CD4-positive, alpha-beta memory T cell (primary cell): Measurements from ENCODE around the gene CNOT6L. TPM values are rescaled to one million over a fixed set of nuclear protein-coding genes. Genes with fewer than 3 reads are reported as not detected.

Experiments used
- CTCF ChIA-PET: fragments of 350-600 bp; sonication (Branson Sonifier 250); formaldehyde crosslinking; loops from one replicate; lab custom pipeline; 2021; ENCODE audit warnings: inconsistent platforms; ENCODE audit not compliant: partially characterized antibody; lab: Charles Lee
- POLR2A ChIA-PET: fragments of 350-600 bp; sonication (Branson Sonifier 250); formaldehyde crosslinking; loops from one replicate; lab custom pipeline; 2021; ENCODE audit not compliant: partially characterized antibody; lab: Charles Lee
- DNase-seq, 5 donors: peaks; one replicate each; pipeline versions ENCODE4 v3.0.0 to v3.0.0-alpha.2; 2020 to 2022; ENCODE audit warnings: mixed read lengths in 1 of 5
- H3K27ac ChIP-seq: one replicate; pipeline ENCODE4 v1.7.0; 2013; ENCODE audit warnings: low read depth, low read length
- H3K27me3 ChIP-seq: 2 replicates; pipeline ENCODE4 v1.7.0; 2013; ENCODE audit warnings: mild to moderate bottlenecking, low read length, moderate library complexity; ENCODE audit not compliant: insufficient read depth
- H3K36me3 ChIP-seq: 2 replicates; pipeline ENCODE4 v1.7.0; 2013; ENCODE audit warnings: mild to moderate bottlenecking, low read length, moderate library complexity; ENCODE audit not compliant: insufficient read depth
- H3K4me1 ChIP-seq: 2 replicates; pipeline ENCODE4 v1.7.0; 2013; ENCODE audit warnings: mild to moderate bottlenecking, low read length, moderate library complexity; ENCODE audit not compliant: insufficient read depth
- H3K4me3 ChIP-seq, 2 donors: one replicate each; pipeline ENCODE4 v1.7.0; 2013; ENCODE audit warnings: low read length in 2 of 2, mild to moderate bottlenecking in 1 of 2
- H3K9me3 ChIP-seq, 2 donors: one replicate each; pipeline ENCODE4 v1.7.0; 2013; ENCODE audit warnings: low read length in 2 of 2, control low read depth in 1 of 2; ENCODE audit not compliant: control insufficient read depth in 1 of 2
- H3K27ac Mint-ChIP-seq, 7 donors: one replicate each; pipeline ENCODE4 v1.8.0; 2020 to 2021; ENCODE audit warnings: mixed read lengths in 7 of 7, mild to moderate bottlenecking in 6 of 7, inconsistent platforms in 3 of 7, moderate library complexity in 3 of 7
- H3K27me3 Mint-ChIP-seq, 2 donors: one replicate each; pipeline ENCODE4 v1.8.0; 2020 to 2021; ENCODE audit warnings: mixed read lengths in 2 of 2
- H3K36me3 Mint-ChIP-seq, 2 donors: one replicate each; pipeline ENCODE4 v1.8.0; 2020 to 2021; ENCODE audit warnings: mixed read lengths in 2 of 2, inconsistent platforms in 1 of 2, mild to moderate bottlenecking in 1 of 2
- H3K4me1 Mint-ChIP-seq, 4 donors: one replicate each; pipeline ENCODE4 v1.8.0; 2020 to 2021; ENCODE audit warnings: mixed read lengths in 4 of 4, mild to moderate bottlenecking in 1 of 4
- H3K4me3 Mint-ChIP-seq, 8 donors: one replicate each; pipeline ENCODE4 v1.8.0; 2020 to 2021; ENCODE audit warnings: mixed read lengths in 8 of 8, mild to moderate bottlenecking in 7 of 8, moderate library complexity in 6 of 8, inconsistent platforms in 3 of 8
- H3K9me3 Mint-ChIP-seq, 8 donors: one replicate each; pipeline ENCODE4 v1.8.0; 2020 to 2021; ENCODE audit warnings: mixed read lengths in 8 of 8, mild to moderate bottlenecking in 5 of 8, inconsistent platforms in 3 of 8, moderate library complexity in 1 of 8
- intact Hi-C: fragments of 100-400 bp; cut with micrococcal nuclease; formaldehyde crosslinking; loops from one replicate; pipeline ENCODE4 v1.15.1; 2023
- polyA plus RNA-seq, 2 donors: library from polyadenylated mRNA; unstranded; fragments of 300-500 nt; fragmentation: Illumina TruSeq; gene quantifications; one replicate each; pipeline ENCODE4 v1.2.3, GENCODE V29; 2021
- total RNA-seq, 2 experiments: library from RNA; stranded (reverse); gene quantifications; one replicate each; pipeline ENCODE4 v1.2.3, GENCODE V29; 2021

Gene CNOT6L
- total and polyA plus RNA-seq, 4 experiments from 2014 or later = 34.3 to 225 (median 126) TPM

- peaks cover 4 to 45% of the 10 kb centered on the region in 2 donors for H3K36me3 Mint-ChIP-seq
- intact Hi-C loops = loop anchor here (1.0 to 5.0 kb wide), 3 partner anchors 7 to 80 kb away; no protein-coding TSS in a partner anchor
- Histone ChIP-seq H3K27ac (peak overlapping the region; percentile 98), H3K27me3 (no peaks in the 10 kb centered on the region), H3K36me3 (no peaks in the 10 kb centered on the region), H3K4me1 (peaks cover 68% of the 10 kb centered on the region), H3K4me3 (peak overlapping the region; percentile 66 to 81), H3K9me3 (no peaks in the 10 kb centered on the region)
- peak overlapping the region; percentile 96 to 99 (median 98) for H3K27ac Mint-ChIP-seq
- peaks cover 0 to 4% of the 10 kb centered on the region in 2 donors for H3K27me3 Mint-ChIP-seq
- H3K9me3 Mint-ChIP-seq = peaks cover 0 to 12% (median 0%) of the 10 kb centered on the region in 8 donors
- ChIA-PET POLR2A (interaction anchor here (0.8 to 10.2 kb wide), 16 partner anchors 9 to 1877 kb away, joined by 3 to 908 read pairs (median 4); partner anchors contain the start of genes MRPL1 and NAAA), CTCF (interaction anchor here (0.7 to 3.3 kb wide), 18 partner anchors 8 to 111 kb away, joined by 3 to 39 read pairs (median 4); partner anchors contain the start of gene MRPL1)
- peak in 2 of 5 donors; percentile 6 to 30 for DNase-seq
- H3K4me1 Mint-ChIP-seq = peaks cover 47 to 85% (median 60%) of the 10 kb centered on the region in 4 donors
- H3K4me3 Mint-ChIP-seq = peak overlapping the region; percentile 96 to 100 (median 99)
Observed at GRCh38 chr4:77817304-77818072, 1.7 kb downstream of the CNOT6L start.

GRCh38 chr4:77816546-77816945, 2.6 kb downstream of the CNOT6L start:
- Mint-ChIP-seq H3K36me3 (peaks cover 9 to 48% of the 10 kb centered on the region in 2 donors), H3K9me3 (peaks cover 0 to 12% (median 0%) of the 10 kb centered on the region in 8 donors), H3K27ac (peak overlapping the region in 4 of 7 donors; percentile 11 to 96 (median 50)), H3K4me3 (peak overlapping the region; percentile 57 to 82 (median 70)), H3K27me3 (peaks cover 0 to 4% of the 10 kb centered on the region in 2 donors), H3K4me1 (peaks cover 48 to 83% (median 60%) of the 10 kb centered on the region in 4 donors)
- intact Hi-C loops = loop anchor here (5.0 kb wide), 2 partner anchors 34 to 79 kb away; no protein-coding TSS in a partner anchor
- Histone ChIP-seq H3K27me3 (no peaks in the 10 kb centered on the region), H3K36me3 (no peaks in the 10 kb centered on the region), H3K4me3 (no peak overlapping the region), H3K9me3 (no peaks in the 10 kb centered on the region), H3K27ac (no peak overlapping the region), H3K4me1 (peaks cover 68% of the 10 kb centered on the region)
- ChIA-PET CTCF (interaction anchor here (1.4 to 3.3 kb wide), 3 partner anchors 10 to 45 kb away, joined by 9 to 39 read pairs (median 18); partner anchors contain the start of gene MRPL1), POLR2A (interaction anchor here (0.6 to 10.2 kb wide), 5 partner anchors 17 to 743 kb away, joined by 4 to 908 read pairs (median 83); partner anchors contain the start of gene MRPL1)
- no peak for DNase-seq

GRCh38 chr4:77815636-77816035, 3.5 kb downstream of the CNOT6L start:
- H3K4me3 ChIP-seq = no peak overlapping the region
- Mint-ChIP-seq H3K4me3 (peak overlapping the region; percentile 34 to 82 (median 67)), H3K27me3 (peaks cover 0 to 4% of the 10 kb centered on the region in 2 donors), H3K9me3 (peaks cover 0 to 8% (median 0%) of the 10 kb centered on the region in 8 donors), H3K27ac (peak overlapping the region in 6 of 7 donors; percentile 37 to 65 (median 40)), H3K4me1 (peaks cover 50 to 83% (median 62%) of the 10 kb centered on the region in 4 donors), H3K36me3 (peaks cover 18 to 52% of the 10 kb centered on the region in 2 donors)
- CTCF ChIA-PET = no interaction called here
- POLR2A ChIA-PET = interaction anchor here (10.2 kb wide), 1 partner anchor 44 kb away, joined by 908 read pairs; the partner anchor contains the start of gene MRPL1
- no peaks in the 10 kb centered on the region for H3K9me3 ChIP-seq
- intact Hi-C loops = loop anchor here (1.0 to 5.0 kb wide), 3 partner anchors 13 to 78 kb away; no protein-coding TSS in a partner anchor
- H3K36me3 ChIP-seq = no peaks in the 10 kb centered on the region
- peak overlapping the region; percentile 27 for H3K27ac ChIP-seq
- no peaks in the 10 kb centered on the region for H3K27me3 ChIP-seq
- DNase-seq = peak in 1 of 5 donors; percentile 7
- H3K4me1 ChIP-seq = peaks cover 69% of the 10 kb centered on the region

GRCh38 chr4:77805840-77806239, 13.3 kb downstream of the CNOT6L start:
- H3K4me1 ChIP-seq = peaks cover 96% of the 10 kb centered on the region
- no peaks in the 10 kb centered on the region for H3K9me3 ChIP-seq
- Mint-ChIP-seq H3K4me1 (peaks cover 48 to 93% (median 69%) of the 10 kb centered on the region in 4 donors), H3K27me3 (no peaks in the 10 kb centered on the region), H3K4me3 (peak overlapping the region in 6 of 8 donors; percentile 18 to 58 (median 50)), H3K27ac (peak overlapping the region in 6 of 7 donors; percentile 18 to 88 (median 62)), H3K36me3 (peaks cover 4 to 38% of the 10 kb centered on the region in 2 donors), H3K9me3 (no peaks in the 10 kb centered on the region)
- intact Hi-C loops = loop anchor here (1.0 to 10.0 kb wide), 2 partner anchors 7 to 641 kb away; no protein-coding TSS in a partner anchor
- no peaks in the 10 kb centered on the region for H3K27me3 ChIP-seq
- no peak overlapping the region for H3K27ac ChIP-seq
- CTCF ChIA-PET = interaction anchor here (2.4 kb wide), 1 partner anchor 12 kb away, joined by 9 read pairs; no protein-coding TSS in a partner anchor
- H3K36me3 ChIP-seq = no peaks in the 10 kb centered on the region
- POLR2A ChIA-PET = interaction anchor here (1.4 to 7.3 kb wide), 2 partner anchors 13 to 56 kb away, joined by 10 to 66 read pairs; partner anchors contain the start of genes CNOT6L and MRPL1
- no peak overlapping the region for H3K4me3 ChIP-seq
- DNase-seq = no peak

GRCh38 chr4:77804471-77804870, 14.7 kb downstream of the CNOT6L start:
- DNase-seq = no peak
- intact Hi-C loops = loop anchor here (10.0 kb wide), 1 partner anchor 640 kb away; no protein-coding TSS in a partner anchor
- Mint-ChIP-seq H3K36me3 (peaks cover 0 to 32% of the 10 kb centered on the region in 2 donors), H3K4me1 (peaks cover 50 to 96% (median 68%) of the 10 kb centered on the region in 4 donors), H3K27ac (peak overlapping the region in 5 of 7 donors; percentile 22 to 70 (median 57)), H3K9me3 (no peaks in the 10 kb centered on the region), H3K4me3 (peak overlapping the region in 3 of 8 donors; percentile 3 to 21 (median 19)), H3K27me3 (no peaks in the 10 kb centered on the region)
- no peak overlapping the region for H3K4me3 ChIP-seq
- H3K27me3 ChIP-seq = no peaks in the 10 kb centered on the region
- CTCF ChIA-PET = no interaction called here
- no peaks in the 10 kb centered on the region for H3K9me3 ChIP-seq
- peaks cover 98% of the 10 kb centered on the region for H3K4me1 ChIP-seq
- no peak overlapping the region for H3K27ac ChIP-seq
- POLR2A ChIA-PET = interaction anchor here (1.4 to 7.3 kb wide), 2 partner anchors 15 to 58 kb away, joined by 10 to 66 read pairs; partner anchors contain the start of genes CNOT6L and MRPL1
- H3K36me3 ChIP-seq = no peaks in the 10 kb centered on the region

GRCh38 chr4:77802402-77802801, 16.8 kb downstream of the CNOT6L start:
- H3K27me3 ChIP-seq = no peaks in the 10 kb centered on the region
- H3K36me3 Mint-ChIP-seq = peaks cover 3 to 28% of the 10 kb centered on the region in 2 donors
- CTCF ChIA-PET = interaction anchor here (1.1 kb wide), 1 partner anchor 16 kb away, joined by 3 read pairs; no protein-coding TSS in a partner anchor
- H3K36me3 ChIP-seq = no peaks in the 10 kb centered on the region
- peak overlapping the region in 7 of 8 donors; percentile 5 to 50 (median 16) for H3K4me3 Mint-ChIP-seq
- peaks cover 98% of the 10 kb centered on the region for H3K4me1 ChIP-seq
- no peaks in the 10 kb centered on the region for H3K9me3 ChIP-seq
- intact Hi-C loops = loop anchor here (1.0 to 10.0 kb wide), 2 partner anchors 13 to 638 kb away; no protein-coding TSS in a partner anchor
- H3K27me3 Mint-ChIP-seq = no peaks in the 10 kb centered on the region
- H3K9me3 Mint-ChIP-seq = no peaks in the 10 kb centered on the region
- H3K4me3 ChIP-seq = no peak overlapping the region
- DNase-seq = no peak
- POLR2A ChIA-PET = interaction anchor here (0.9 to 1.0 kb wide), 2 partner anchors 10 to 60 kb away, joined by 3 to 4 read pairs; partner anchors contain the start of gene MRPL1
- H3K27ac ChIP-seq = no peak overlapping the region
- peak overlapping the region in 6 of 7 donors; percentile 11 to 76 (median 44) for H3K27ac Mint-ChIP-seq
- H3K4me1 Mint-ChIP-seq = peaks cover 51 to 94% (median 68%) of the 10 kb centered on the region in 4 donors
